ENCODE measurements around the gene CHN1.

DNA sequence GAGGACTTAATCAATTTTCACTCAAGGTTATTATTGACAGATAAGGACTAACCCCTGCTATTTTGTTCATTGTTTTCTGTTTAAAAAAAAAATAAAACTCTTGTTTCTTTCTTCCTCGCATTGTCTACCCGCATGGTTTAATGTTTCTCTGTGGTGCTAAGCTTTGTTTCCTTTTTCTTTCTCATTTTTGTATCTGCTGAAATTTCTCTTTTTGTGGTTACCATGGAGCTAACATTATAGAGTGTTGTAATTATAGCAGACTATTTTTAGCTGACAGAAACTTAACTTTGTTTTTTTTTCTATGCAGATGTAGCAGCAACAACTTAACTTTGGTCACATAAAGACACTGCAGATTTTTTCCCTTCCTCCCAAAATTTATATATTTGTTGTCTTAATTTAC is 43.1 kb upstream of the CHN1 start:
- TF ChIP-seq CTCF (IDR thresholded peaks at IDR 0.05), result no peak
- no peak for TF ChIP-seq POLR2A (IDR thresholded peaks at IDR 0.05)

All from testis (tissue), 2 donors.